ENCODE measurements around the gene ADAMTSL3. TPM values are rescaled to one million over a fixed set of nuclear protein-coding genes. Genes with fewer than 3 reads are reported as not detected.
A peak's percentile ranks its signal among the peaks of the same experiment; 100 is the strongest.

The ADAMTSL3 gene
- total and polyA plus RNA-seq, 2 of the 4 experiments (the other 2 are of a cell fraction), result under 0.01 to 0.02 TPM

DNA sequence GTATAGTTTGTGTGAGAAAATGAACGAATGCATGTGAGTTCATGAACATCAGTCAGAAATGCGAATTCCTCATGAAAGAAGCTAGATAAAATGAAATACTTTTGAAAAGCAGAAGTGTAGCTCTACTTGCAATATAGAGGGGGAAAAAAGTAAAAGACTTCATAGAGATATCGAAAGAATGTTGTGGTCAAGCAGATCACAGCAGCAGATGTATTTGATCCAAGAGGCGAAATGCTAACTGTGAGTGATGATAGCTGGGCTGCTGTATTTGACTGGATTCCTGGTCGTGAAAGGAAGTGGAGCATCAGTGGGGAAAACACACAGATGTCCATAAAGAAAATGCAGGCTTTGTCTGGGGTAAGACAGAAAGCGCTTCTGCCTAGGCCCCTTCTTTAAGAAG lies 112.4 kb downstream of the ADAMTSL3 start:
- ATAC-seq (ENCODE audit: low read depth) (no peak), DNase-seq (peak; percentile 3)
- POLR2A ChIA-PET (ENCODE audit: unreplicated experiment), result no interaction called here
- Histone ChIP-seq H2BK20ac (ENCODE audit: low read depth, low read length) (no peak overlapping the region), H3K23ac (ENCODE audit: low read depth, low read length) (no peak overlapping the region), H3K4me3 (ENCODE audit: insufficient read depth, low read depth, low read length) (no peak overlapping the region), H2AFZ (replicated peaks; ENCODE audit: low read length, poor library complexity) (no peak overlapping the region), H2BK15ac (ENCODE audit: low read depth, low read length) (no peak overlapping the region), H3K18ac (ENCODE audit: low read depth, low read length) (no peak overlapping the region), H2AK9ac (replicated peaks; ENCODE audit: low read depth, low read length, poor library complexity) (no peak overlapping the region), H4K8ac (ENCODE audit: low read depth in 2 of 2, low read length in 2 of 2) (no peak overlapping the region), H2AK5ac (ENCODE audit: low read depth, low read length) (no peak overlapping the region), H2BK5ac (ENCODE audit: low read depth, low read length, poor library complexity, severe bottlenecking) (no peak overlapping the region), H3K27me3 (ENCODE audit: control insufficient read depth, insufficient read depth, low read length) (no peaks in the 10 kb centered on the region), H3K4me1 (ENCODE audit: control insufficient read depth, insufficient read depth, low read length) (no peaks in the 10 kb centered on the region), H3K27ac (ENCODE audit: insufficient read depth, low read length) (no peak overlapping the region), H3K4me2 (ENCODE audit: low read depth, low read length) (no peak overlapping the region), H2BK120ac (ENCODE audit: low read depth, low read length) (no peak overlapping the region), H4K91ac (ENCODE audit: insufficient read depth, low read depth, low read length) (no peak overlapping the region), H3K36me3 (ENCODE audit: control insufficient read depth, insufficient read depth, low read length) (no peaks in the 10 kb centered on the region), H3K4ac (ENCODE audit: low read depth, low read length) (no peak overlapping the region), H3K9me3 (ENCODE audit: control insufficient read depth, insufficient read depth, low read length) (no peaks in the 10 kb centered on the region; the same call in 1 of the 2 replicates), H4K5ac (ENCODE audit: low read depth, low read length) (no peak overlapping the region), H3K14ac (replicated peaks; ENCODE audit: low read depth, low read length) (no peak overlapping the region), H3K79me1 (ENCODE audit: low read depth in 1 of 2, low read length in 2 of 2) (no peaks in the 10 kb centered on the region), H3K9me1 (ENCODE audit: insufficient read depth, low read length) (no peaks in the 10 kb centered on the region), H4K20me1 (ENCODE audit: insufficient read depth, low read length) (no peaks in the 10 kb centered on the region), H3K9ac (ENCODE audit: low read depth, low read length) (no peak overlapping the region), H3K56ac (ENCODE audit: extremely low read depth, insufficient read depth, low read length) (no peak overlapping the region)
- dilution Hi-C loops (cut with HindIII; ENCODE audit: low sequenced_read_pairs, unreplicated experiment) (no loop called here), in situ Hi-C loops (cut with MboI; ENCODE audit: low sequenced_read_pairs) (no loop called here), intact Hi-C loops (cut with micrococcal nuclease) (no loop called here)
- BruUV-seq (replicated peaks), result no TSS peak
- TF ChIP-seq, protein P1, sequence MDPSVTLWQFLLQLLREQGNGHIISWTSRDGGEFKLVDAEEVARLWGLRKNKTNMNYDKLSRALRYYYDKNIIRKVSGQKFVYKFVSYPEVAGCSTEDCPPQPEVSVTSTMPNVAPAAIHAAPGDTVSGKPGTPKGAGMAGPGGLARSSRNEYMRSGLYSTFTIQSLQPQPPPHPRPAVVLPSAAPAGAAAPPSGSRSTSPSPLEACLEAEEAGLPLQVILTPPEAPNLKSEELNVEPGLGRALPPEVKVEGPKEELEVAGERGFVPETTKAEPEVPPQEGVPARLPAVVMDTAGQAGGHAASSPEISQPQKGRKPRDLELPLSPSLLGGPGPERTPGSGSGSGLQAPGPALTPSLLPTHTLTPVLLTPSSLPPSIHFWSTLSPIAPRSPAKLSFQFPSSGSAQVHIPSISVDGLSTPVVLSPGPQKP (IDR thresholded peaks at IDR 0.05; ENCODE audit: borderline replicate concordance, low read depth, low read length), result no peak
- TF ChIP-seq, protein P2, sequence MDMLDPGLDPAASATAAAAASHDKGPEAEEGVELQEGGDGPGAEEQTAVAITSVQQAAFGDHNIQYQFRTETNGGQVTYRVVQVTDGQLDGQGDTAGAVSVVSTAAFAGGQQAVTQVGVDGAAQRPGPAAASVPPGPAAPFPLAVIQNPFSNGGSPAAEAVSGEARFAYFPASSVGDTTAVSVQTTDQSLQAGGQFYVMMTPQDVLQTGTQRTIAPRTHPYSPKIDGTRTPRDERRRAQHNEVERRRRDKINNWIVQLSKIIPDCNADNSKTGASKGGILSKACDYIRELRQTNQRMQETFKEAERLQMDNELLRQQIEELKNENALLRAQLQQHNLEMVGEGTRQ (IDR thresholded peaks at IDR 0.05; ENCODE audit: low read depth, low read length), result no peak
- TF ChIP-seq, protein P3, sequence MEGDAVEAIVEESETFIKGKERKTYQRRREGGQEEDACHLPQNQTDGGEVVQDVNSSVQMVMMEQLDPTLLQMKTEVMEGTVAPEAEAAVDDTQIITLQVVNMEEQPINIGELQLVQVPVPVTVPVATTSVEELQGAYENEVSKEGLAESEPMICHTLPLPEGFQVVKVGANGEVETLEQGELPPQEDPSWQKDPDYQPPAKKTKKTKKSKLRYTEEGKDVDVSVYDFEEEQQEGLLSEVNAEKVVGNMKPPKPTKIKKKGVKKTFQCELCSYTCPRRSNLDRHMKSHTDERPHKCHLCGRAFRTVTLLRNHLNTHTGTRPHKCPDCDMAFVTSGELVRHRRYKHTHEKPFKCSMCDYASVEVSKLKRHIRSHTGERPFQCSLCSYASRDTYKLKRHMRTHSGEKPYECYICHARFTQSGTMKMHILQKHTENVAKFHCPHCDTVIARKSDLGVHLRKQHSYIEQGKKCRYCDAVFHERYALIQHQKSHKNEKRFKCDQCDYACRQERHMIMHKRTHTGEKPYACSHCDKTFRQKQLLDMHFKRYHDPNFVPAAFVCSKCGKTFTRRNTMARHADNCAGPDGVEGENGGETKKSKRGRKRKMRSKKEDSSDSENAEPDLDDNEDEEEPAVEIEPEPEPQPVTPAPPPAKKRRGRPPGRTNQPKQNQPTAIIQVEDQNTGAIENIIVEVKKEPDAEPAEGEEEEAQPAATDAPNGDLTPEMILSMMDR (conservative IDR thresholded peaks at IDR 0.05; ENCODE audit: low read depth, low read length), result no peak
- no peak for TF ChIP-seq RFX5 (IDR thresholded peaks at IDR 0.05; ENCODE audit: low read depth, low read length)
- TF ChIP-seq POLR2A (IDR thresholded peaks at IDR 0.05; ENCODE audit: low read depth, low read length), result no peak
- TF ChIP-seq BHLHE40 (IDR thresholded peaks at IDR 0.05; ENCODE audit: low read depth, low read length), result no peak
- TF ChIP-seq CEBPB (IDR thresholded peaks at IDR 0.05; ENCODE audit: low read depth, low read length), result no peak
- TF ChIP-seq MAFK (IDR thresholded peaks at IDR 0.05; ENCODE audit: low read depth, low read length), result no peak
- TF ChIP-seq MAZ (IDR thresholded peaks at IDR 0.05; ENCODE audit: borderline replicate concordance, low read depth, low read length), result no peak
- no peak for TF ChIP-seq RCOR1 (IDR thresholded peaks at IDR 0.05; ENCODE audit: insufficient replicate concordance, low read length)
- no peak for TF ChIP-seq MXI1 (IDR thresholded peaks at IDR 0.05; ENCODE audit: borderline replicate concordance, low read depth, low read length)
- CTCF ChIA-PET, result no interaction called here
- 40% methylated on average over 1 of the region's 6 CpGs; no CpG with 5 or more reads in 1 of the 2 experiments for WGBS, 2 experiments (ENCODE audit: extremely low coverage in 2 of 2, insufficient read length in 1 of 2)
